Measurements from ENCODE around the gene KCNIP1. TPM values are rescaled to one million over a fixed set of nuclear protein-coding genes. Genes with fewer than 3 reads are reported as not detected.

The KCNIP1 gene
- total RNA-seq, 4 donors from 2014 or later, result 0.34 TPM; not detected in 3

DNA sequence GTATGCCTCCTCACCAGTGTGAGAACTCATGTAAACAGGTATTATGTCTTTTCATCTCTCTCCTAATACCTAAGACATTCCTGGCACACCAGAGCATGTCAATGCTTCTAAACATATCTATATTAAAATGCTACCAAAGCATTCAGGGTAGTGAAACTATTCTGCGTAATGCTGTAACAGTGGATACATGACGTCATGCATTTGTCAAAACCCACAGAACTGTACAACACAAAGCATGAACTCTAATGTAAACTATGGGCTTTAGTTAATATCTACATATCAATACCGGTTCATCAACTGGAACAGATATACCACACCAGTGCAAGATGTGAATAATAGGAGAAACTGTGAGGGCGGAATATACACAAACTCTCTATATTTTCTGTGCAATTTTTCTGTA, 207.5 kb downstream of the KCNIP1 start:
- TF ChIP-seq, protein P1, sequence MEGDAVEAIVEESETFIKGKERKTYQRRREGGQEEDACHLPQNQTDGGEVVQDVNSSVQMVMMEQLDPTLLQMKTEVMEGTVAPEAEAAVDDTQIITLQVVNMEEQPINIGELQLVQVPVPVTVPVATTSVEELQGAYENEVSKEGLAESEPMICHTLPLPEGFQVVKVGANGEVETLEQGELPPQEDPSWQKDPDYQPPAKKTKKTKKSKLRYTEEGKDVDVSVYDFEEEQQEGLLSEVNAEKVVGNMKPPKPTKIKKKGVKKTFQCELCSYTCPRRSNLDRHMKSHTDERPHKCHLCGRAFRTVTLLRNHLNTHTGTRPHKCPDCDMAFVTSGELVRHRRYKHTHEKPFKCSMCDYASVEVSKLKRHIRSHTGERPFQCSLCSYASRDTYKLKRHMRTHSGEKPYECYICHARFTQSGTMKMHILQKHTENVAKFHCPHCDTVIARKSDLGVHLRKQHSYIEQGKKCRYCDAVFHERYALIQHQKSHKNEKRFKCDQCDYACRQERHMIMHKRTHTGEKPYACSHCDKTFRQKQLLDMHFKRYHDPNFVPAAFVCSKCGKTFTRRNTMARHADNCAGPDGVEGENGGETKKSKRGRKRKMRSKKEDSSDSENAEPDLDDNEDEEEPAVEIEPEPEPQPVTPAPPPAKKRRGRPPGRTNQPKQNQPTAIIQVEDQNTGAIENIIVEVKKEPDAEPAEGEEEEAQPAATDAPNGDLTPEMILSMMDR (IDR thresholded peaks at IDR 0.05), result no peak
- TF ChIP-seq POLR2A (IDR thresholded peaks at IDR 0.05) (no peak), POLR2AphosphoS5 (IDR thresholded peaks at IDR 0.05) (no peak), EP300 (IDR thresholded peaks at IDR 0.05) (no peak)
- DNase-seq (ENCODE audit: low spot score in 2 of 2), result no peak
- no peaks in the 10 kb centered on the region for H3K36me3 ChIP-seq
- H3K4me1 ChIP-seq, result no peaks in the 10 kb centered on the region
- H3K4me3 ChIP-seq, result no peak overlapping the region
- no peak overlapping the region for H3K27ac ChIP-seq
- H3K27me3 ChIP-seq, result peaks cover 11% of the 10 kb centered on the region
- no peaks in the 10 kb centered on the region for H3K9me3 ChIP-seq
- 79% methylated on average over 4 of the region's 4 CpGs for WGBS

DNA sequence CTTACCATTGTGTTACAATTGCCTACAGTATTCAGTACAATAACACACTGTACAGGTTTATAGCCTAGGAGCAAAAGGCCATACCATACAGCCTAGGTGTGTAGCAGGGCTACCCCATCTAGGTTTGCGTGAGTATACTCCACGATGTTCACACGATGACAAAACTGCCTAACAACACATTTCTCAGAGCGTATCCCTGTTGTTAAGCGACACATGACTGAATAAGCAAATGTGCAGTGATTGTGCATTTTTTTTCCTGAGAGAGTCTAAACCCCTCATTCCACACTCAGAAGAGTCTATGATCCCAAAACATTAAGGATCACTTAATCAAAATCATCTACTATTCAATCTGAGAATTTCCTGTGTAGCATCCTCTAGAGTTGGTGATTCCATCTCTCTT, 211.3 kb downstream of the KCNIP1 start:
- no peaks in the 10 kb centered on the region for H3K36me3 ChIP-seq
- WGBS, result 95% methylated on average over 5 of the region's 5 CpGs
- no peaks in the 10 kb centered on the region for H3K9me3 ChIP-seq
- H3K4me3 ChIP-seq, result no peak overlapping the region
- H3K4me1 ChIP-seq, result no peaks in the 10 kb centered on the region
- H3K27me3 ChIP-seq, result peaks cover 20% of the 10 kb centered on the region
- no peak for TF ChIP-seq EP300 (IDR thresholded peaks at IDR 0.05)
- no peak for TF ChIP-seq POLR2A (IDR thresholded peaks at IDR 0.05)
- TF ChIP-seq POLR2AphosphoS5 (IDR thresholded peaks at IDR 0.05), result no peak
- TF ChIP-seq, protein P1 (IDR thresholded peaks at IDR 0.05), result no peak
- no peak overlapping the region for H3K27ac ChIP-seq
- DNase-seq (ENCODE audit: low spot score in 2 of 2), result no peak

DNA sequence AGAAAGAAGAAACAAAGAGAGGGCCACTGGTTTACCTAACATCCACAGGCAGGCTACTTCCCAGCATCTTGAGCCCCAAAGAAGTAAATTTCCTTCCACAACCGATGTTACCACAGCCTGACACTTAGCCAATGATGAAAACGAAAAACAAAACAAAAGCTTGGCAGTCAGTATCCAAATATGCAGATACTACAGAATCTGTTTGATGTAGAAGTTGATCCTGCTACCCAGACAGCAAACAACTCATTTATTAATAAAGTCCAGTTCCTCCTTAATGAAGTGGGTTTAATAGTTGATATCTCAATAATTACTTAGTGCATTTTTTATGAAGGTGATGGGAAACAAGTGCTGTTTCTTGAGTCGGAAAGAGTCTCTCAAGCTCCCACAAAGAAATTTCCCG, 212.6 kb downstream of the KCNIP1 start:
- TF ChIP-seq, protein P1 (IDR thresholded peaks at IDR 0.05), result no peak
- TF ChIP-seq POLR2A (IDR thresholded peaks at IDR 0.05) (no peak), EP300 (IDR thresholded peaks at IDR 0.05) (no peak)
- H3K4me3 ChIP-seq, result no peak overlapping the region
- 37% methylated on average over 4 of the region's 4 CpGs for WGBS
- no peaks in the 10 kb centered on the region for H3K4me1 ChIP-seq
- H3K9me3 ChIP-seq, result no peaks in the 10 kb centered on the region
- peaks cover 20% of the 10 kb centered on the region for H3K27me3 ChIP-seq
- no peaks in the 10 kb centered on the region for H3K36me3 ChIP-seq
- DNase-seq (ENCODE audit: low spot score in 2 of 2), result no peak
- no peak overlapping the region for H3K27ac ChIP-seq

- 80% methylated on average over 3 of the region's 3 CpGs for WGBS
- DNase-seq (ENCODE audit: low spot score in 2 of 2), result no peak
These were observed 215.7 kb downstream of the KCNIP1 start for GRCh38 chr5:170719551-170719950.

DNA sequence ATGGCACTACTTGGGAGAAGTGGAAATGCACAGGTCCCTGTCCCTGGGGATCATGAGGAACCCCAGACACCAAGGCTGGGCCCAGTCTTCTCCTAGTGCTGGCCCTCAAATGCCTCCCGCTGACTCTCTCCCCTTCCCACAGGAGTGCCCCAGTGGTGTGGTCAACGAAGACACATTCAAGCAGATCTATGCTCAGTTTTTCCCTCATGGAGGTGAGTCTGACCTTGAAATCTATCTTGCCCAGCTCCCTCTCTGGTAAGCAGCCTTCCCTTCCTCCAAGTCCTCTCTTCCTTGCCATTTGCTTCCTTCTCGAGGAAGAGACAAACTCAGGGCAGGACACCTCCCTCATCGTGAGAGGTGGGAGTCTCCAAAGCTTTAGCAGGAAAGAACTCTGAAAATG, 216.4 kb downstream of the KCNIP1 start:
- Histone ChIP-seq H3K4me1 (no peaks in the 10 kb centered on the region), H3K9me3 (no peaks in the 10 kb centered on the region), H3K4me3 (no peak overlapping the region), H3K27ac (no peak overlapping the region), H3K36me3 (no peaks in the 10 kb centered on the region), H3K27me3 (peaks cover 12% of the 10 kb centered on the region)
- TF ChIP-seq EP300 (IDR thresholded peaks at IDR 0.05), result no peak
- DNase-seq (ENCODE audit: low spot score in 2 of 2), result no peak
- WGBS, result 84% methylated on average over 4 of the region's 4 CpGs

More at GRCh38 chr5:170719551-170719950, 215.7 kb downstream of the KCNIP1 start:
- no peaks in the 10 kb centered on the region for H3K4me1 ChIP-seq
- no peak overlapping the region for H3K27ac ChIP-seq
- peaks cover 13% of the 10 kb centered on the region for H3K27me3 ChIP-seq
- TF ChIP-seq POLR2AphosphoS5 (IDR thresholded peaks at IDR 0.05), result no peak
- TF ChIP-seq EP300 (IDR thresholded peaks at IDR 0.05), result no peak
- TF ChIP-seq, protein P1 (IDR thresholded peaks at IDR 0.05), result no peak
- TF ChIP-seq POLR2A (IDR thresholded peaks at IDR 0.05), result no peak
- no peaks in the 10 kb centered on the region for H3K36me3 ChIP-seq
- H3K4me3 ChIP-seq, result no peak overlapping the region
- H3K9me3 ChIP-seq, result no peaks in the 10 kb centered on the region

GRCh38 chr5:170720984-170721383, 217.2 kb downstream of the KCNIP1 start:
- no peaks in the 10 kb centered on the region for H3K36me3 ChIP-seq

More at GRCh38 chr5:170720984-170721383, 217.2 kb downstream of the KCNIP1 start:
- H3K27ac ChIP-seq, result no peak overlapping the region
- 33% methylated on average over 1 of the region's 1 CpG for WGBS
- H3K4me3 ChIP-seq, result no peak overlapping the region
- DNase-seq (ENCODE audit: low spot score in 2 of 2), result no peak
- H3K4me1 ChIP-seq, result no peaks in the 10 kb centered on the region
- TF ChIP-seq, protein P1 (IDR thresholded peaks at IDR 0.05), result no peak
- no peak for TF ChIP-seq EP300 (IDR thresholded peaks at IDR 0.05)
- TF ChIP-seq POLR2A (IDR thresholded peaks at IDR 0.05), result no peak
- TF ChIP-seq POLR2AphosphoS5 (IDR thresholded peaks at IDR 0.05), result no peak
- peaks cover 9% of the 10 kb centered on the region for H3K27me3 ChIP-seq
- H3K9me3 ChIP-seq, result no peaks in the 10 kb centered on the region
